SK-N-SH (cell line): Measurements from ENCODE around the gene WDR90. TPM values are rescaled to one million over a fixed set of nuclear protein-coding genes. Genes with fewer than 3 reads are reported as not detected.
"Not testable (repeated sequence)": the region's sequence is repeated elsewhere in the genome, so short reads cannot be mapped to it uniquely, and the experiment has no call there.

Experiments
- CTCF ChIA-PET: fragments of 300-600, 350-600 bp; formaldehyde crosslinking; extraction: SDS; loops from one replicate; lab custom pipeline; 2021; lab: Yijun Ruan, JAX
- POLR2A ChIA-PET: fragments of 350-600 bp; sonication (Branson Sonifier 250); formaldehyde crosslinking; extraction: SDS; loops from one replicate; lab custom pipeline; 2020; ENCODE audit warnings: antibody characterized with exemption, inconsistent platforms; lab: Yijun Ruan, JAX
- DNase-seq: peaks from one replicate; pipeline ENCODE4 v3.0.0; 2012
- H2AFZ ChIP-seq: fragments of 200-600 bp; sonication (generic); 2 replicates; pipeline ENCODE4 v1.8.1; 2016; ENCODE audit warnings: antibody characterized with exemption, mild to moderate bottlenecking, low read depth
- H3F3A ChIP-seq: fragments of 200-600 bp; sonication (generic); replicated peaks from 2 replicates; pipeline ENCODE3; 2016; ENCODE audit warnings: antibody characterized with exemption, mild to moderate bottlenecking; ENCODE audit not compliant: insufficient read depth
- H3K27ac ChIP-seq, 2 experiments: fragments of 200-500 bp in 1 of 2; fragments of 200-600 bp in 1 of 2; sonication (Bioruptor generic) in 1 of 2; sonication (generic), shearing (Covaris generic) in 1 of 2; 2 replicates each; pipeline versions ENCODE4 v1.5.1 to v1.6.1; 2014 to 2016; ENCODE audit warnings: low read depth in 2 of 2, inconsistent platforms in 1 of 2, low read length in 1 of 2, mild to moderate bottlenecking in 1 of 2, mixed read lengths in 1 of 2
- H3K27me3 ChIP-seq: fragments of 200-600 bp; sonication (generic), shearing (Covaris generic); 2 replicates; pipeline ENCODE4 v1.6.1; 2016; ENCODE audit warnings: mixed run types; ENCODE audit not compliant: insufficient read depth
- H3K36me3 ChIP-seq, 2 experiments: fragments of 200-500 bp in 1 of 2; fragments of 200-600 bp in 1 of 2; sonication (Bioruptor generic) in 1 of 2; sonication (generic) in 1 of 2; replicated peaks in 1 of 2; 2 replicates each; pipeline versions ENCODE3 to v1.5.1; 2014 to 2016; ENCODE audit warnings: low read length in 1 of 2, mild to moderate bottlenecking in 1 of 2; ENCODE audit not compliant: insufficient read depth in 2 of 2, control insufficient read depth in 1 of 2
- H3K4me1 ChIP-seq, 2 experiments: fragments of 200-500 bp in 1 of 2; fragments of 200-600 bp in 1 of 2; sonication (Bioruptor generic) in 1 of 2; sonication (generic), shearing (Covaris generic) in 1 of 2; 2 replicates each; pipeline versions ENCODE4 v1.5.1 to v1.6.1; 2014 to 2016; ENCODE audit warnings: low read depth in 1 of 2, low read length in 1 of 2, mixed run types in 1 of 2; ENCODE audit not compliant: insufficient read depth in 2 of 2, control insufficient read depth in 1 of 2
- H3K4me2 ChIP-seq: fragments of 200-600 bp; sonication (generic), shearing (Covaris generic); 2 replicates; pipeline ENCODE4 v1.6.1; 2017; ENCODE audit warnings: mixed run types
- H3K4me3 ChIP-seq, 2 experiments: fragments of 200-500 bp in 1 of 2; fragments of 200-600 bp in 1 of 2; sonication (Bioruptor generic) in 1 of 2; sonication (generic), shearing (Covaris generic) in 1 of 2; 2 replicates each; pipeline versions ENCODE4 v1.5.1 to v1.8.1; 2014 to 2016; ENCODE audit warnings: low read depth in 2 of 2, inconsistent platforms in 1 of 2, low read length in 1 of 2, mild to moderate bottlenecking in 1 of 2, mixed read lengths in 1 of 2, moderate library complexity in 1 of 2
- H3K79me2 ChIP-seq: fragments of 200-600 bp; sonication (generic); 2 replicates; pipeline ENCODE4 v1.8.1; 2017; ENCODE audit warnings: mild to moderate bottlenecking; ENCODE audit not compliant: insufficient read depth
- H3K9ac ChIP-seq: fragments of 200-600 bp; sonication (generic); 2 replicates; pipeline ENCODE4 v1.6.1; 2017; ENCODE audit warnings: mixed run types
- H3K9me2 ChIP-seq: fragments of 200-600 bp; sonication (generic); 2 replicates; pipeline ENCODE4 v1.6.1; 2017; ENCODE audit warnings: mixed run types
- H3K9me3 ChIP-seq: fragments of 200-600 bp; sonication (generic); 2 replicates; pipeline ENCODE4 v1.6.1; 2017; ENCODE audit warnings: mixed run types, mild to moderate bottlenecking, moderate library complexity
- H4K20me1 ChIP-seq: fragments of 200-600 bp; sonication (generic); 2 replicates; pipeline ENCODE4 v1.6.1; 2017; ENCODE audit warnings: mild to moderate bottlenecking, mixed run types; ENCODE audit not compliant: insufficient read depth
- CTCF ChIP-seq: fragments of 200-600 bp; sonication (generic); IDR thresholded peaks from 2 replicates; pipeline ENCODE4 v1.6.1; 2017; ENCODE audit warnings: antibody characterized with exemption, mild to moderate bottlenecking, moderate library complexity
- EP300 ChIP-seq, 2 experiments: IDR thresholded peaks; 2 replicates each; pipeline versions ENCODE4 v1.4.0 to v1.6.1; 2012; ENCODE audit warnings: borderline replicate concordance in 1 of 2, low read depth in 1 of 2, low read length in 1 of 2
- FOSL2 ChIP-seq: IDR thresholded peaks from 2 replicates; pipeline ENCODE4 v1.4.0; 2012; ENCODE audit warnings: low read depth, mild to moderate bottlenecking, moderate library complexity, borderline replicate concordance
- MAX ChIP-seq: IDR thresholded peaks from 2 replicates; pipeline ENCODE4 v1.4.0; 2012; ENCODE audit warnings: low read depth
- NFIC ChIP-seq: IDR thresholded peaks from 2 replicates; pipeline ENCODE4 v1.4.0; 2012; ENCODE audit warnings: borderline replicate concordance
- RAD21 ChIP-seq: IDR thresholded peaks from 2 replicates; pipeline ENCODE4 v1.6.1; 2012; ENCODE audit warnings: mild to moderate bottlenecking, low read length
- TCF12 ChIP-seq: IDR thresholded peaks from 2 replicates; pipeline ENCODE4 v1.4.0; 2012
- WGBS: methylation state at CpG from one replicate; pipeline ENCODE4 v1.1.6; 2017; ENCODE audit warnings: low lambda C conversion rate; 5-methylcytosine and 5-hydroxymethylcytosine counted together
- polyA plus RNA-seq, 3 experiments: library from polyadenylated mRNA; depleted of rRNA; stranded (reverse); fragments of >200 nt; gene quantifications; 2 replicates each; pipeline ENCODE4 v1.2.3, GENCODE V29; 2012

Gene WDR90
- polyA plus RNA-seq, 1 of the 3 experiments (the other 2 are of a cell fraction): 32.0 TPM

- H2AFZ ChIP-seq: not testable (repeated sequence)
Measured at GRCh38 chr16:712740-713250, 63.6 kb downstream of the WDR90 start.

GRCh38 chr16:714079-714478 lies 64.9 kb downstream of the WDR90 start:
- peaks cover 12% of the 10 kb centered on the region; the same call in 1 of the 2 replicates for H4K20me1 ChIP-seq
- no peaks in the 10 kb centered on the region for H3K9me2 ChIP-seq
- no peak overlapping the region for H2AFZ ChIP-seq
- 88% methylated on average over 10 of the region's 11 CpGs for WGBS
- H3K36me3 ChIP-seq: peaks cover 0 to 4% of the 10 kb centered on the region in 2 experiments
- H3K4me1 ChIP-seq: peaks cover 23 to 51% of the 10 kb centered on the region in 2 experiments; a peak in 2 of 4 replicates
- CTCF ChIA-PET: interaction anchor here (1.1 to 22.4 kb wide), 6 partner anchors 10 to 71 kb away, joined by 4 to 358 read pairs (median 17); partner anchors contain the start of genes ANTKMT, CCDC78, CHTF18 and CIAO3
- no peak for TF ChIP-seq CTCF
- no peak for TF ChIP-seq NFIC
- TF ChIP-seq, all 33 proteins: peak for 0
- H3K9me3 ChIP-seq: no peaks in the 10 kb centered on the region
- no peak overlapping the region for H3K9ac ChIP-seq
- peaks cover 28% of the 10 kb centered on the region for H3F3A ChIP-seq
- H3K79me2 ChIP-seq: 0 out of 2 replicates have a peak, but pooled peaks cover 2% of the 10 kb centered on the region
- H3K4me3 ChIP-seq: no peak overlapping the region; a peak in 1 of 4 replicates
- H3K27ac ChIP-seq: peak overlapping the region in 1 of 2 experiments; percentile 35; a peak in 1 of 4 replicates
- POLR2A ChIA-PET: interaction anchor here (1.2 to 1.4 kb wide), 2 partner anchors 11 to 14 kb away, joined by 3 to 4 read pairs; no protein-coding TSS in a partner anchor
- DNase-seq: no peak
- H3K27me3 ChIP-seq: no peaks in the 10 kb centered on the region
- H3K4me2 ChIP-seq: peak overlapping the region; percentile 73

More at GRCh38 chr16:712740-713250, 63.6 kb downstream of the WDR90 start:
- not testable (repeated sequence) for H3K36me3 ChIP-seq, H3K9ac ChIP-seq, H3K9me2 ChIP-seq, H3K4me3 ChIP-seq, DNase-seq, H3K4me2 ChIP-seq, H3K9me3 ChIP-seq, H3K79me2 ChIP-seq, H3K27me3 ChIP-seq
- peaks cover 25% of the 10 kb centered on the region for H3F3A ChIP-seq
- peaks cover 23 to 44% of the 10 kb centered on the region in 2 experiments; a peak in 2 of 4 replicates for H3K4me1 ChIP-seq
- 19% methylated on average over 13 of the region's 13 CpGs for WGBS
- CTCF ChIA-PET: interaction anchor here (0.6 to 22.4 kb wide), 16 partner anchors 9 to 343 kb away, joined by 3 to 358 read pairs (median 4); partner anchors contain the start of genes ANTKMT, CCDC78, CHTF18 and CIAO3
- H3K27ac ChIP-seq: peak overlapping the region in 1 of 2 experiments; percentile 67; a peak in 2 of 4 replicates
- TF ChIP-seq CTCF: peak; percentile 82
- 0 out of 2 replicates have a peak, but pooled peaks have one; percentile 29 for TF ChIP-seq MAX
- TF ChIP-seq RAD21: peak; percentile 26; the same call in 1 of the 2 replicates
- TF ChIP-seq EP300 (IDR thresholded peaks at IDR 0.05; ENCODE audit: borderline replicate concordance in 1 of 2, low read depth in 1 of 2, low read length in 1 of 2): peak in 1 of 2 experiments; percentile 5; a peak in 1 of 4 replicates
- 0 out of 2 replicates have a peak, but pooled peaks have one; percentile 29 for TF ChIP-seq TCF12
- peak; percentile 75; the same call in 1 of the 2 replicates for TF ChIP-seq FOSL2
- POLR2A ChIA-PET: interaction anchor here (0.9 to 1.1 kb wide), 3 partner anchors 11 to 18 kb away, joined by 3 read pairs; no protein-coding TSS in a partner anchor
- H4K20me1 ChIP-seq: peaks cover 12% of the 10 kb centered on the region; the same call in 1 of the 2 replicates
